ENCODE data around the gene FGR.

Gene FGR

GRCh38 chr1:27659497-27660299 lies 24.7 kb upstream of the FGR start:
- Histone ChIP-seq H3K9ac (ENCODE audit: low read depth, low read length) (peak overlapping the region; percentile 45; the same call in 1 of the 2 replicates), H3K27ac (ENCODE audit: low read depth, low read length) (peak overlapping the region; percentile 31; the same call in 1 of the 2 replicates), H3K4me3 (ENCODE audit: low read length) (peak overlapping the region; percentile 55), H3K36me3 (ENCODE audit: insufficient read depth, low read length) (no peaks in the 10 kb centered on the region), H3K27me3 (ENCODE audit: insufficient read depth, low read length) (peaks cover 3% of the 10 kb centered on the region; the same call in 1 of the 2 replicates), H3K4me1 (ENCODE audit: insufficient read depth, low read length) (peaks cover 29% of the 10 kb centered on the region), H3K9me3 (ENCODE audit: insufficient read depth, low read depth, low read length) (no peaks in the 10 kb centered on the region)
- WGBS = 4% methylated on average over 75 of the region's 78 CpGs

GRCh38 chr1:27658951-27659496 lies 24.0 kb upstream of the FGR start:
- Histone ChIP-seq H3K27ac (ENCODE audit: low read depth, low read length) (peak overlapping the region; percentile 31; the same call in 1 of the 2 replicates), H3K4me1 (ENCODE audit: insufficient read depth, low read length) (peaks cover 29% of the 10 kb centered on the region)

GRCh38 chr1:27656157-27656893 lies 21.3 kb upstream of the FGR start:
- WGBS = 63% methylated on average over 7 of the region's 7 CpGs
- peak overlapping the region; percentile 59; the same call in 1 of the 2 replicates for H3K27ac ChIP-seq (ENCODE audit: low read depth, low read length)
- H3K4me3 ChIP-seq (ENCODE audit: low read length) = no peak overlapping the region
- H3K9ac ChIP-seq (ENCODE audit: low read depth, low read length) = no peak overlapping the region
- H3K36me3 ChIP-seq (ENCODE audit: insufficient read depth, low read length) = no peaks in the 10 kb centered on the region
- H3K9me3 ChIP-seq (ENCODE audit: insufficient read depth, low read depth, low read length) = no peaks in the 10 kb centered on the region
- H3K27me3 ChIP-seq (ENCODE audit: insufficient read depth, low read length) = peaks cover 3% of the 10 kb centered on the region; the same call in 1 of the 2 replicates
- peaks cover 23% of the 10 kb centered on the region for H3K4me1 ChIP-seq (ENCODE audit: insufficient read depth, low read length)

More at GRCh38 chr1:27658951-27659496, 24.0 kb upstream of the FGR start:
- WGBS = 44% methylated on average over 7 of the region's 7 CpGs
- Histone ChIP-seq H3K4me3 (ENCODE audit: low read length) (peak overlapping the region; percentile 55), H3K9ac (ENCODE audit: low read depth, low read length) (0 out of 2 replicates have a peak overlapping the region, but pooled peaks have one; percentile 45), H3K27me3 (ENCODE audit: insufficient read depth, low read length) (peaks cover 3% of the 10 kb centered on the region; the same call in 1 of the 2 replicates), H3K9me3 (ENCODE audit: insufficient read depth, low read depth, low read length) (no peaks in the 10 kb centered on the region), H3K36me3 (ENCODE audit: insufficient read depth, low read length) (no peaks in the 10 kb centered on the region)

- Histone ChIP-seq H3K9ac (ENCODE audit: low read depth, low read length) (no peak overlapping the region), H3K4me3 (ENCODE audit: low read length) (no peak overlapping the region), H3K36me3 (ENCODE audit: insufficient read depth, low read length) (no peaks in the 10 kb centered on the region), H3K4me1 (ENCODE audit: insufficient read depth, low read length) (peaks cover 32% of the 10 kb centered on the region), H3K27ac (ENCODE audit: low read depth, low read length) (peak overlapping the region; percentile 59; the same call in 1 of the 2 replicates), H3K27me3 (ENCODE audit: insufficient read depth, low read length) (peaks cover 3% of the 10 kb centered on the region; the same call in 1 of the 2 replicates), H3K9me3 (ENCODE audit: insufficient read depth, low read depth, low read length) (no peaks in the 10 kb centered on the region)
- 58% methylated on average over 11 of the region's 11 CpGs for WGBS
These were observed 20.4 kb upstream of the FGR start for GRCh38 chr1:27655151-27655937.

GRCh38 chr1:27652111-27652864 lies 17.3 kb upstream of the FGR start:
- 97% methylated on average over 3 of the region's 5 CpGs for WGBS
- peaks cover 26% of the 10 kb centered on the region for H3K4me1 ChIP-seq (ENCODE audit: insufficient read depth, low read length)
- H3K9ac ChIP-seq (ENCODE audit: low read depth, low read length) = no peak overlapping the region
- no peaks in the 10 kb centered on the region for H3K36me3 ChIP-seq (ENCODE audit: insufficient read depth, low read length)
- no peaks in the 10 kb centered on the region for H3K27me3 ChIP-seq (ENCODE audit: insufficient read depth, low read length)
- H3K27ac ChIP-seq (ENCODE audit: low read depth, low read length) = no peak overlapping the region
- H3K4me3 ChIP-seq (ENCODE audit: low read length) = no peak overlapping the region
- H3K9me3 ChIP-seq (ENCODE audit: insufficient read depth, low read depth, low read length) = no peaks in the 10 kb centered on the region

- no peak overlapping the region for H3K4me3 ChIP-seq (ENCODE audit: low read length)
- H3K27ac ChIP-seq (ENCODE audit: low read depth, low read length) = no peak overlapping the region
- no peak overlapping the region for H3K9ac ChIP-seq (ENCODE audit: low read depth, low read length)
- H3K4me1 ChIP-seq (ENCODE audit: insufficient read depth, low read length) = peaks cover 22% of the 10 kb centered on the region
- 36% methylated on average over 7 of the region's 7 CpGs for WGBS
- no peaks in the 10 kb centered on the region for H3K9me3 ChIP-seq (ENCODE audit: insufficient read depth, low read depth, low read length)
- no peaks in the 10 kb centered on the region for H3K27me3 ChIP-seq (ENCODE audit: insufficient read depth, low read length)
- no peaks in the 10 kb centered on the region for H3K36me3 ChIP-seq (ENCODE audit: insufficient read depth, low read length)
These were observed 15.7 kb upstream of the FGR start for GRCh38 chr1:27650539-27651175.

GRCh38 chr1:27650171-27650538 lies 15.2 kb upstream of the FGR start:
- Histone ChIP-seq H3K4me3 (ENCODE audit: low read length) (no peak overlapping the region), H3K27ac (ENCODE audit: low read depth, low read length) (no peak overlapping the region), H3K27me3 (ENCODE audit: insufficient read depth, low read length) (no peaks in the 10 kb centered on the region), H3K4me1 (ENCODE audit: insufficient read depth, low read length) (peaks cover 17% of the 10 kb centered on the region), H3K36me3 (ENCODE audit: insufficient read depth, low read length) (no peaks in the 10 kb centered on the region), H3K9ac (ENCODE audit: low read depth, low read length) (no peak overlapping the region), H3K9me3 (ENCODE audit: insufficient read depth, low read depth, low read length) (no peaks in the 10 kb centered on the region)
- WGBS = 50% methylated on average over 1 of the region's 1 CpG

- no peak overlapping the region for H3K4me3 ChIP-seq (ENCODE audit: low read length)
- peaks cover 14% of the 10 kb centered on the region for H3K4me1 ChIP-seq (ENCODE audit: insufficient read depth, low read length)
- 87% methylated on average over 11 of the region's 11 CpGs for WGBS
- no peaks in the 10 kb centered on the region for H3K36me3 ChIP-seq (ENCODE audit: insufficient read depth, low read length)
- no peaks in the 10 kb centered on the region for H3K9me3 ChIP-seq (ENCODE audit: insufficient read depth, low read depth, low read length)
- no peak overlapping the region for H3K27ac ChIP-seq (ENCODE audit: low read depth, low read length)
- no peak overlapping the region for H3K9ac ChIP-seq (ENCODE audit: low read depth, low read length)
- no peaks in the 10 kb centered on the region for H3K27me3 ChIP-seq (ENCODE audit: insufficient read depth, low read length)
These were observed 14.3 kb upstream of the FGR start for GRCh38 chr1:27649306-27649635.

GRCh38 chr1:27648602-27649305 lies 13.8 kb upstream of the FGR start:
- peaks cover 14% of the 10 kb centered on the region for H3K4me1 ChIP-seq (ENCODE audit: insufficient read depth, low read length)
- no peak overlapping the region for H3K4me3 ChIP-seq (ENCODE audit: low read length)
- 87% methylated on average over 6 of the region's 6 CpGs for WGBS
- no peak overlapping the region for H3K27ac ChIP-seq (ENCODE audit: low read depth, low read length)
- no peaks in the 10 kb centered on the region for H3K9me3 ChIP-seq (ENCODE audit: insufficient read depth, low read depth, low read length)
- no peaks in the 10 kb centered on the region for H3K27me3 ChIP-seq (ENCODE audit: insufficient read depth, low read length)
- no peaks in the 10 kb centered on the region for H3K36me3 ChIP-seq (ENCODE audit: insufficient read depth, low read length)
- no peak overlapping the region for H3K9ac ChIP-seq (ENCODE audit: low read depth, low read length)
